HUES6 (cell line): ENCODE measurements around the gene LINGO1.

Experiments
- H3K27ac ChIP-seq: 2 replicates; pipeline ENCODE4 v1.7.0; 2013; ENCODE audit warnings: low read depth, mild to moderate bottlenecking, low read length, inconsistent platforms
- H3K27me3 ChIP-seq: 2 replicates; pipeline ENCODE4 v1.6.1; 2013; ENCODE audit warnings: low read length; ENCODE audit not compliant: control insufficient read depth, insufficient read depth
- H3K36me3 ChIP-seq: 2 replicates; pipeline ENCODE4 v1.6.1; 2013; ENCODE audit warnings: low read length; ENCODE audit not compliant: control insufficient read depth, insufficient read depth
- H3K4me1 ChIP-seq: 2 replicates; pipeline ENCODE4 v1.6.1; 2013; ENCODE audit warnings: low read length; ENCODE audit not compliant: control insufficient read depth, insufficient read depth
- H3K4me3 ChIP-seq: 2 replicates; pipeline ENCODE4 v1.5.1; 2013; ENCODE audit warnings: low read depth, low read length
- H3K9ac ChIP-seq: one replicate; pipeline ENCODE4 v1.6.1; 2013; ENCODE audit warnings: mild to moderate bottlenecking, low read length
- H3K9me3 ChIP-seq: 2 replicates; pipeline ENCODE4 v1.6.1; 2013; ENCODE audit warnings: low read depth, low read length; ENCODE audit not compliant: control insufficient read depth, insufficient read depth

Gene LINGO1

GRCh38 chr15:77654975-77655374 is 22.3 kb upstream of the LINGO1 start:
- Histone ChIP-seq H3K27me3 (no peaks in the 10 kb centered on the region; the same call in 1 of the 2 replicates), H3K4me1 (peaks cover 8% of the 10 kb centered on the region), H3K9me3 (peaks cover 5% of the 10 kb centered on the region; the same call in 1 of the 2 replicates), H3K36me3 (no peaks in the 10 kb centered on the region), H3K4me3 (no peak overlapping the region), H3K27ac (no peak overlapping the region), H3K9ac (no peak overlapping the region)

GRCh38 chr15:77653832-77654480 is 21.2 kb upstream of the LINGO1 start:
- no peaks in the 10 kb centered on the region; the same call in 1 of the 2 replicates for H3K27me3 ChIP-seq
- no peak overlapping the region for H3K4me3 ChIP-seq
- H3K9me3 ChIP-seq: peaks cover 5% of the 10 kb centered on the region; the same call in 1 of the 2 replicates
- H3K4me1 ChIP-seq: peaks cover 3% of the 10 kb centered on the region
- no peak overlapping the region for H3K9ac ChIP-seq
- no peaks in the 10 kb centered on the region for H3K36me3 ChIP-seq
- no peak overlapping the region for H3K27ac ChIP-seq

GRCh38 chr15:77650265-77650664 is 17.6 kb upstream of the LINGO1 start:
- Histone ChIP-seq H3K9me3 (peaks cover 5% of the 10 kb centered on the region; the same call in 1 of the 2 replicates), H3K36me3 (no peaks in the 10 kb centered on the region), H3K27me3 (no peaks in the 10 kb centered on the region; the same call in 1 of the 2 replicates), H3K9ac (no peak overlapping the region), H3K27ac (no peak overlapping the region), H3K4me3 (no peak overlapping the region), H3K4me1 (peaks cover 6% of the 10 kb centered on the region)

GRCh38 chr15:77649610-77650009 is 16.9 kb upstream of the LINGO1 start:
- H3K27ac ChIP-seq: no peak overlapping the region
- peaks cover 12% of the 10 kb centered on the region for H3K4me1 ChIP-seq
- H3K9ac ChIP-seq: no peak overlapping the region
- H3K27me3 ChIP-seq: no peaks in the 10 kb centered on the region; the same call in 1 of the 2 replicates
- H3K4me3 ChIP-seq: no peak overlapping the region
- H3K9me3 ChIP-seq: peaks cover 5% of the 10 kb centered on the region; the same call in 1 of the 2 replicates
- no peaks in the 10 kb centered on the region for H3K36me3 ChIP-seq

- H3K27ac ChIP-seq: no peak overlapping the region
- H3K36me3 ChIP-seq: no peaks in the 10 kb centered on the region
- peaks cover 16% of the 10 kb centered on the region for H3K4me1 ChIP-seq
- no peak overlapping the region for H3K4me3 ChIP-seq
- H3K9ac ChIP-seq: no peak overlapping the region
- peaks cover 2% of the 10 kb centered on the region; the same call in 1 of the 2 replicates for H3K9me3 ChIP-seq
- no peaks in the 10 kb centered on the region; the same call in 1 of the 2 replicates for H3K27me3 ChIP-seq
Observed at GRCh38 chr15:77649017-77649416, 16.3 kb upstream of the LINGO1 start.

- Histone ChIP-seq H3K9ac (no peak overlapping the region), H3K36me3 (no peaks in the 10 kb centered on the region), H3K27me3 (no peaks in the 10 kb centered on the region; the same call in 1 of the 2 replicates), H3K27ac (no peak overlapping the region), H3K4me3 (no peak overlapping the region), H3K4me1 (peaks cover 21% of the 10 kb centered on the region), H3K9me3 (no peaks in the 10 kb centered on the region)
Observed at GRCh38 chr15:77647961-77648360, 15.2 kb upstream of the LINGO1 start.

- no peak overlapping the region for H3K4me3 ChIP-seq
- peaks cover 4% of the 10 kb centered on the region; the same call in 1 of the 2 replicates for H3K27me3 ChIP-seq
- no peaks in the 10 kb centered on the region for H3K9me3 ChIP-seq
Observed at GRCh38 chr15:77646104-77646694, 13.5 kb upstream of the LINGO1 start.

GRCh38 chr15:77645602-77646001 is 12.9 kb upstream of the LINGO1 start:
- Histone ChIP-seq H3K9me3 (no peaks in the 10 kb centered on the region), H3K4me3 (no peak overlapping the region), H3K36me3 (no peaks in the 10 kb centered on the region), H3K9ac (no peak overlapping the region), H3K4me1 (peaks cover 29% of the 10 kb centered on the region), H3K27ac (no peak overlapping the region), H3K27me3 (peaks cover 4% of the 10 kb centered on the region; the same call in 1 of the 2 replicates)

More at GRCh38 chr15:77646104-77646694, 13.5 kb upstream of the LINGO1 start:
- Histone ChIP-seq H3K4me1 (peaks cover 30% of the 10 kb centered on the region), H3K36me3 (no peaks in the 10 kb centered on the region), H3K9ac (no peak overlapping the region), H3K27ac (no peak overlapping the region)

- H3K27me3 ChIP-seq: peaks cover 4% of the 10 kb centered on the region; the same call in 1 of the 2 replicates
- no peak overlapping the region for H3K4me3 ChIP-seq
- no peak overlapping the region for H3K27ac ChIP-seq
- peaks cover 27% of the 10 kb centered on the region for H3K4me1 ChIP-seq
- no peaks in the 10 kb centered on the region for H3K9me3 ChIP-seq
- H3K36me3 ChIP-seq: no peaks in the 10 kb centered on the region
- no peak overlapping the region for H3K9ac ChIP-seq
Observed at GRCh38 chr15:77644543-77645247, 12.0 kb upstream of the LINGO1 start.

GRCh38 chr15:77643764-77644163 is 11.1 kb upstream of the LINGO1 start:
- Histone ChIP-seq H3K36me3 (no peaks in the 10 kb centered on the region), H3K4me3 (no peak overlapping the region), H3K9ac (no peak overlapping the region), H3K27ac (no peak overlapping the region), H3K27me3 (peaks cover 4% of the 10 kb centered on the region; the same call in 1 of the 2 replicates), H3K4me1 (peaks cover 27% of the 10 kb centered on the region), H3K9me3 (no peaks in the 10 kb centered on the region)
